Erythroblast (primary cell): ENCODE measurements around the gene CCP110.

ENCODE experiments used
- DNase-seq, 2 experiments: peaks; one replicate each; lab custom pipeline; 2025; lab: John Stamatoyannopoulos, UW
- GATA1 ChIP-seq: IDR thresholded peaks from 2 replicates; pipeline ENCODE4 v1.6.1; 2011; ENCODE audit warnings: low read depth, mild to moderate bottlenecking, control low read depth, low read length, moderate library complexity
- POLR2A ChIP-seq: IDR thresholded peaks from 2 replicates; pipeline ENCODE4 v1.6.1; 2011; ENCODE audit warnings: mild to moderate bottlenecking, low read length

The CCP110 gene

GRCh38 chr16:19548144-19548543, 24.4 kb downstream of the CCP110 start:
- DNase-seq, result no peak

GRCh38 chr16:19549673-19550072, 25.9 kb downstream of the CCP110 start:
- DNase-seq, result no peak
- TF ChIP-seq POLR2A, result no peak
- no peak for TF ChIP-seq GATA1

More at GRCh38 chr16:19548144-19548543, 24.4 kb downstream of the CCP110 start:
- TF ChIP-seq POLR2A (no peak), GATA1 (no peak)

GRCh38 chr16:19555186-19555937, 31.6 kb downstream of the CCP110 start, which contains the start of gene VPS35L:
VPS35L (plus strand) TSS chr16:19555703; CDS start chr16:19555730, 27 bp downstream.
- DNase-seq, result peak; percentile 99
- TF ChIP-seq POLR2A (peak; percentile 71), GATA1 (no peak)

- no peak for TF ChIP-seq POLR2A
- DNase-seq, result peak; percentile 61 to 78
These were observed 32.4 kb downstream of the CCP110 start for GRCh38 chr16:19555938-19556771.

- no peak for TF ChIP-seq GATA1
- no peak for TF ChIP-seq POLR2A
- DNase-seq, result peak; percentile 65 to 81
These were observed 35.6 kb downstream of the CCP110 start for GRCh38 chr16:19559242-19559910.

GRCh38 chr16:19560078-19560477, 36.3 kb downstream of the CCP110 start:
- TF ChIP-seq POLR2A (no peak), GATA1 (no peak)
- DNase-seq, result no peak

- no peak for DNase-seq
- TF ChIP-seq POLR2A, result no peak
- TF ChIP-seq GATA1, result no peak
These were observed 39.6 kb downstream of the CCP110 start for GRCh38 chr16:19563377-19563776.

- no peak for DNase-seq
- no peak for TF ChIP-seq POLR2A
- no peak for TF ChIP-seq GATA1
These were observed 42.6 kb downstream of the CCP110 start for GRCh38 chr16:19566362-19566761.

GRCh38 chr16:19567560-19567959, 43.8 kb downstream of the CCP110 start:
- DNase-seq, result no peak
- no peak for TF ChIP-seq POLR2A
- no peak for TF ChIP-seq GATA1

- no peak for DNase-seq
- TF ChIP-seq POLR2A (no peak), GATA1 (no peak)
These were observed 50.3 kb downstream of the CCP110 start for GRCh38 chr16:19573997-19574396.

- peak; percentile 28 to 61 for DNase-seq
- TF ChIP-seq POLR2A (no peak), GATA1 (no peak)
These were observed 50.9 kb downstream of the CCP110 start for GRCh38 chr16:19574615-19575014.

- TF ChIP-seq POLR2A, result no peak
- no peak for DNase-seq
These were observed 54.7 kb downstream of the CCP110 start for GRCh38 chr16:19578378-19578971.

GRCh38 chr16:19582050-19582831, 58.5 kb downstream of the CCP110 start:
- DNase-seq, result no peak
- no peak for TF ChIP-seq POLR2A
- no peak for TF ChIP-seq GATA1
